OCI-LY3 (cell line): ENCODE results near the gene ME1.

Source experiments
- H2AFZ ChIP-seq: fragments of 200-600, 300-600 bp; shearing (Covaris generic); 2 replicates; pipeline ENCODE4 v1.6.0; 2014; ENCODE audit warnings: antibody characterized with exemption, low read depth, low read length
- H3K27ac ChIP-seq: fragments of 200-600, 300-600 bp; sonication (generic); 2 replicates; pipeline ENCODE4 v1.5.1; 2014; ENCODE audit warnings: mild to moderate bottlenecking, low read length, moderate library complexity, mixed read lengths
- H3K27me3 ChIP-seq: fragments of 200-600, 300-600 bp; sonication (generic); 2 replicates; pipeline ENCODE4 v1.6.1; 2014; ENCODE audit warnings: low read depth, low read length, mixed read lengths
- H3K36me3 ChIP-seq: fragments of 200-600, 300-600 bp; sonication (generic); replicated peaks from 2 replicates; pipeline ENCODE3; 2014; ENCODE audit warnings: low read depth, low read length, mixed read lengths
- H3K4me1 ChIP-seq: fragments of 300-600, 200-600 bp; sonication (generic); 2 replicates; pipeline ENCODE4 v1.6.1; 2014; ENCODE audit warnings: low read length, mixed read lengths
- H3K4me2 ChIP-seq: fragments of 200-600, 300-600 bp; sonication (generic); 2 replicates; pipeline ENCODE4 v1.6.1; 2014; ENCODE audit warnings: low read length, mixed read lengths
- H3K4me3 ChIP-seq: fragments of 300-600, 200-600 bp; sonication (generic); 2 replicates; pipeline ENCODE4 v1.5.1; 2014; ENCODE audit warnings: antibody characterized with exemption, mild to moderate bottlenecking, low read length, moderate library complexity
- H3K79me2 ChIP-seq: fragments of 300-600, 200-600 bp; shearing (Covaris generic); 2 replicates; pipeline ENCODE4 v1.6.1; 2014; ENCODE audit warnings: mild to moderate bottlenecking, low read length, mixed read lengths
- H3K9ac ChIP-seq: fragments of 300-600, 200-600 bp; shearing (Covaris generic); 2 replicates; pipeline ENCODE4 v1.6.0; 2014; ENCODE audit warnings: mild to moderate bottlenecking, low read length, moderate library complexity
- H3K9me3 ChIP-seq: fragments of 200-600, 300-600 bp; shearing (Covaris generic); 2 replicates; pipeline ENCODE4 v1.6.1; 2014; ENCODE audit warnings: low read length, mixed read lengths; ENCODE audit not compliant: insufficient read depth
- H4K20me1 ChIP-seq: fragments of 200-600, 300-600 bp; sonication (generic); 2 replicates; pipeline ENCODE4 v1.6.1; 2016; ENCODE audit warnings: low read length, mixed read lengths; ENCODE audit not compliant: insufficient read depth
- EZH2phosphoT487 ChIP-seq: fragments of 200-600 bp; shearing (Covaris generic); IDR thresholded peaks from 2 replicates; pipeline ENCODE4 v1.6.1; 2018; ENCODE audit warnings: antibody characterized with exemption, mixed run types, low read depth
- TF ChIP-seq, protein P1 (sequence below): fragments of 200-600, 300-600 bp; sonication (generic); IDR thresholded peaks from 2 replicates; pipeline ENCODE4 v1.5.1; 2014; ENCODE audit warnings: antibody characterized with exemption, low read length, low read depth

ME1 gene

DNA sequence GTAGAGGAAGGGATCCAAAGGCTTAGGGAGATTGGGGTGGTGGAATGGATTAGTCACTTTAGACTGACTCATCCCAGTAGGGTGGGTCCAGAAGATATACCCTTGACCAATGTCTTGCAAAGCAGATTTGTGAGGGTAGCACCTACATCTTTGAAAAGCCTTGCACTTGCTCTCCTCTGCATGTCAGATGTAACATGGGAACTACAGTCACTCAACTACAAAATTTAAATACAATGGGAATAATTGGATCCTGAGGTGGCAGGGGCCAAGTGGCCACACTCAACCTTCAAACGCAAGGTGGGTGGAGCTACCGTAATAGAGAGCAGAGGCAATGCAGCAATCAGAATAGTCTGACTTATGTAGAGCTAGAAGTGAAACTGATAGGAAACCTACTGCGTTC, 71.2 kb downstream of the ME1 start:
- no peaks in the 10 kb centered on the region for H3K79me2 ChIP-seq
- H3K9ac ChIP-seq = no peak overlapping the region
- no peak overlapping the region for H3K4me3 ChIP-seq
- H2AFZ ChIP-seq = no peak overlapping the region
- no peaks in the 10 kb centered on the region for H3K36me3 ChIP-seq
- no peak overlapping the region for H3K27ac ChIP-seq
- TF ChIP-seq, protein P1, sequence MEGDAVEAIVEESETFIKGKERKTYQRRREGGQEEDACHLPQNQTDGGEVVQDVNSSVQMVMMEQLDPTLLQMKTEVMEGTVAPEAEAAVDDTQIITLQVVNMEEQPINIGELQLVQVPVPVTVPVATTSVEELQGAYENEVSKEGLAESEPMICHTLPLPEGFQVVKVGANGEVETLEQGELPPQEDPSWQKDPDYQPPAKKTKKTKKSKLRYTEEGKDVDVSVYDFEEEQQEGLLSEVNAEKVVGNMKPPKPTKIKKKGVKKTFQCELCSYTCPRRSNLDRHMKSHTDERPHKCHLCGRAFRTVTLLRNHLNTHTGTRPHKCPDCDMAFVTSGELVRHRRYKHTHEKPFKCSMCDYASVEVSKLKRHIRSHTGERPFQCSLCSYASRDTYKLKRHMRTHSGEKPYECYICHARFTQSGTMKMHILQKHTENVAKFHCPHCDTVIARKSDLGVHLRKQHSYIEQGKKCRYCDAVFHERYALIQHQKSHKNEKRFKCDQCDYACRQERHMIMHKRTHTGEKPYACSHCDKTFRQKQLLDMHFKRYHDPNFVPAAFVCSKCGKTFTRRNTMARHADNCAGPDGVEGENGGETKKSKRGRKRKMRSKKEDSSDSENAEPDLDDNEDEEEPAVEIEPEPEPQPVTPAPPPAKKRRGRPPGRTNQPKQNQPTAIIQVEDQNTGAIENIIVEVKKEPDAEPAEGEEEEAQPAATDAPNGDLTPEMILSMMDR = no peak
- no peak for TF ChIP-seq EZH2phosphoT487
- no peaks in the 10 kb centered on the region for H3K9me3 ChIP-seq
- no peaks in the 10 kb centered on the region for H3K27me3 ChIP-seq
- H3K4me2 ChIP-seq = no peak overlapping the region
- H3K4me1 ChIP-seq = peaks cover 3% of the 10 kb centered on the region; the same call in 1 of the 2 replicates
- H4K20me1 ChIP-seq = no peaks in the 10 kb centered on the region

- H3K27ac ChIP-seq = no peak overlapping the region
- no peaks in the 10 kb centered on the region for H3K27me3 ChIP-seq
- H3K9me3 ChIP-seq = no peaks in the 10 kb centered on the region
- no peak overlapping the region for H3K9ac ChIP-seq
- TF ChIP-seq, protein P1 = no peak
- no peak for TF ChIP-seq EZH2phosphoT487
- no peak overlapping the region for H3K4me3 ChIP-seq
- no peak overlapping the region for H2AFZ ChIP-seq
- H3K36me3 ChIP-seq = no peaks in the 10 kb centered on the region
- peaks cover 3% of the 10 kb centered on the region; the same call in 1 of the 2 replicates for H3K4me1 ChIP-seq
- H3K4me2 ChIP-seq = no peak overlapping the region
- H3K79me2 ChIP-seq = no peaks in the 10 kb centered on the region
- no peaks in the 10 kb centered on the region for H4K20me1 ChIP-seq
Observed at GRCh38 chr6:83354747-83355146, 76.1 kb downstream of the ME1 start.

DNA sequence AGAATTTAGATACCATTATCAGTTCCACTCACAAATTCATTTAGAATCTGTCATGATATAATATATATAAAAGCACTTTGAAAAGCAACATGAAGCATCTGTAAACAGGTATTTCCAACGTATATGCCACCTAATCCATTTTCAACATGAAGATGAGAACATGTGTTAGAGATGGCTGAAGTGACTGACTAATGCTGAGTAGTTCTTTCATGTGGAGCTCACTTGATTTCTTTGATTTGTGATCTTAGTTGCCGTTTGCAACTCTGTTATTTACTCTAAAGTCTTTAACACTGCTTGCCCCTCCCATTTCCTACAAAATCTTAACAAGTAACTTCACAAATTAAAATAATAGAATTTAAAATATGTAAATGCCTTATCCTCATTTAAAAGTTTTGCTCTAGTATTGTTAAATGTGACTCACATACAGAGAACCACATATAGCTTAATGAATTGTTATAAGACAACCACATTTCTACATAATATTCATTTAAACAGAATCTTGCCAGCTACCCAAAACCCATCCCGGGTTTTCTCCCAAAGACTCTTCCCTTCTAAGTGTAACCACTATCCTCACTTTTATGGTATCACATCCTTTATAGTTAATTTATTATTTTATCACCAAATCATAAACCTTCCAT, 78.3 kb downstream of the ME1 start:
- H3K36me3 ChIP-seq = no peaks in the 10 kb centered on the region
- no peaks in the 10 kb centered on the region for H3K79me2 ChIP-seq
- no peaks in the 10 kb centered on the region for H3K27me3 ChIP-seq
- no peak overlapping the region for H3K4me3 ChIP-seq
- no peaks in the 10 kb centered on the region for H4K20me1 ChIP-seq
- H3K4me2 ChIP-seq = no peak overlapping the region
- no peak overlapping the region for H2AFZ ChIP-seq
- peaks cover 3% of the 10 kb centered on the region; the same call in 1 of the 2 replicates for H3K4me1 ChIP-seq
- TF ChIP-seq, protein P1 = no peak
- no peak for TF ChIP-seq EZH2phosphoT487
- no peaks in the 10 kb centered on the region for H3K9me3 ChIP-seq
- H3K9ac ChIP-seq = no peak overlapping the region
- H3K27ac ChIP-seq = no peak overlapping the region

- Histone ChIP-seq H3K9me3 (no peaks in the 10 kb centered on the region), H3K27me3 (no peaks in the 10 kb centered on the region), H3K9ac (no peak overlapping the region), H3K36me3 (no peaks in the 10 kb centered on the region), H3K4me2 (no peak overlapping the region), H3K4me1 (no peaks in the 10 kb centered on the region), H3K27ac (no peak overlapping the region), H3K4me3 (no peak overlapping the region), H3K79me2 (no peaks in the 10 kb centered on the region), H4K20me1 (no peaks in the 10 kb centered on the region), H2AFZ (no peak overlapping the region)
- TF ChIP-seq, protein P1 = no peak
- TF ChIP-seq EZH2phosphoT487 = no peak
Observed at GRCh38 chr6:83343121-83343520, 87.7 kb downstream of the ME1 start.
